Prostate gland (tissue), 2 donors: ENCODE data around the gene LZTS2.

Experiments used
- CTCF ChIP-seq, 4 experiments: fragments of 200-600 bp in 2 of 4; fragments of 450-650 bp in 2 of 4; sonication (generic) in 2 of 4; IDR thresholded peaks; 1 replicate in 3 of 4; 2 replicates in 1 of 4; pipeline ENCODE4 v1.5.1; 2016 to 2019; ENCODE audit warnings: antibody characterized with exemption in 4 of 4, mild to moderate bottlenecking in 2 of 4, moderate library complexity in 2 of 4
- POLR2A ChIP-seq: fragments of 450-650 bp; IDR thresholded peaks from one replicate; pipeline ENCODE4 v1.6.1; 2016; ENCODE audit warnings: antibody characterized with exemption, mild to moderate bottlenecking
- POLR2AphosphoS5 ChIP-seq: sonication (generic); formaldehyde crosslinking; IDR thresholded peaks from one replicate; pipeline ENCODE4 v1.6.1; 2017; ENCODE audit warnings: antibody characterized with exemption

- TF ChIP-seq CTCF (IDR thresholded peaks at IDR 0.05), result no peak
- no peak for TF ChIP-seq POLR2A
- no peak for TF ChIP-seq POLR2AphosphoS5
Observed at GRCh38 chr10:101033276-101033675, 33.7 kb downstream of the LZTS2 start.
